SHP77 treated with DMSO at 0.1 percent for 48 hours (cell line): ENCODE data around the gene ASPG.
A peak's percentile ranks its signal among the peaks of the same experiment; 100 is the strongest.

Experiments
- DNase-seq: peaks from one replicate; lab custom pipeline; 2025; lab: John Stamatoyannopoulos, UW

ASPG gene

GRCh38 chr14:104075530-104076151 is 9.9 kb upstream of the ASPG start:
- DNase-seq: peak; percentile 10

- DNase-seq: no peak
Observed at GRCh38 chr14:104076743-104077142, 8.8 kb upstream of the ASPG start.

- peak; percentile 66 for DNase-seq
Observed at GRCh38 chr14:104078031-104078455, 7.5 kb upstream of the ASPG start.

GRCh38 chr14:104080376-104081260 is 4.9 kb upstream of the ASPG start:
- no peak for DNase-seq

DNA sequence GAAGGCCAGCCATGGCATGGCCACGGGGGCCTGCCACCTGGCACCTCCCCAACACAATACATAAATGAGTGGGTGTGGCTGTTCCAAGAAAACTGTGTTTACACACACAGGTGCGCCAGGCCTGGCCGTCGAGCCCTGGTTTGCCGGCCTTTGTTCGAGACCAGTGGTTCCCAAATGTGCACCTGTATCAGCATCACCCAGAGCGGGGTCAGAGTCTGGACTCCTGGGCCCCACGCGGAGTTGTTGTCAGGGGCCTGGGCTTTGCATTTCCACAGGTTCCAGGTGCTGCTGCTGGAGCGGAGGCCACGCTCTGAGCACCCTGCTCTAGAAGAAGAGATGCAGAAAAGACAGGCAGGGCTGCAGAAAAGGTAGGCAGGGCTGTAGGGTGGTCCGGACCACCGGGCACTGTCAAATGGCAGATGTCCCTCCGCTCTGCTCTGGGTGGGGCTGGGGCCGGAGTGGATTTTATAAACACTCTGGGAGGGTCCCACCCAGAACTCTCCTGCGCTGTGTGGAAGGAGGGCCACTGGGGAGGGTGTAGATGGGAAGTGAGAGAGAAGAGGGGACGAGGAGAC is 4.2 kb upstream of the ASPG start:
- no peak for DNase-seq

DNA sequence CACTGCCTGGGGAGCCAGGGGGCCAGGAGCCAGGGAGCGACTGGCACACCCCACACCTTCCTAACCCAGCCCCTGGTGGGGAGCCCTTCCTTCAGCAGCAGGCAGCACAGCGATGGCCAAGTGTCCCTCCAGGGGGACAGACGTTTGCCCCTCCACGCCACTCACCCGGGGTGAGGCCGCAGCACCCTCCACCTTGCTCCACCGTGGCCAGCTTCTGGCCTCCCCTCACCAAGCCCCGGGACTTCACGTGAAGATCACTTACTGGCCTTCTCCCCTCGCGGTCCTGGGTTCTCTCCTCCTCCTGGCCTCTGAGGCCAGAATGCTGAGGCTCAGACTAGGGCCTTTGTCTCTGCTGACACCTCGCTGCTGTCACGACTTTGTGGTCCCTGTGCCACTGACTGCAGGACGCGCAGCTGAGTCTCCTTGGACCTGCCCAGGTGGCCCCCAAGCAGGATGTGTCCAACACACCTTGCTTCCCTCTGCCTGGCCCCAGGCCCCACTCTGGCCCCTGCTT is 3.5 kb upstream of the ASPG start:
- no peak for DNase-seq

DNA sequence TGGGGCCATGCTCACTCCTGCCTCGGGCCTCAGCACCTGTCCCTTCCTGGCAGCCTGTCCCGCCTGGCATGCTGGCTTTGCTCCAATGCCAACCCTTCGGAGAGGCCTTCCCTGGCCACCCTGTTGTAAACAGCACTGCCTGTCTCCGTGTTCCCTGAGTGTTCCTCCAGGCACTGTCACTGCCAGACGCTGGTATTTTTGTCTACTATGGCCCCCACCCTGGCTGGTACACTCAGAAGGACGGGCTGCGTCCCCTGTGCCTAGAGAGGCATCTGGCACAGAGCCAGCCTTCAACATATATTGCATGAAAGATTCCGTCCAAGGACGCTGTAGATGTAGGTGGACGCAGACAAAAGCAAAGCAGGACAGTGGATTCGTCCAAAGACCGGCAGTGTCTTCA is 2.7 kb upstream of the ASPG start:
- DNase-seq: no peak

DNA sequence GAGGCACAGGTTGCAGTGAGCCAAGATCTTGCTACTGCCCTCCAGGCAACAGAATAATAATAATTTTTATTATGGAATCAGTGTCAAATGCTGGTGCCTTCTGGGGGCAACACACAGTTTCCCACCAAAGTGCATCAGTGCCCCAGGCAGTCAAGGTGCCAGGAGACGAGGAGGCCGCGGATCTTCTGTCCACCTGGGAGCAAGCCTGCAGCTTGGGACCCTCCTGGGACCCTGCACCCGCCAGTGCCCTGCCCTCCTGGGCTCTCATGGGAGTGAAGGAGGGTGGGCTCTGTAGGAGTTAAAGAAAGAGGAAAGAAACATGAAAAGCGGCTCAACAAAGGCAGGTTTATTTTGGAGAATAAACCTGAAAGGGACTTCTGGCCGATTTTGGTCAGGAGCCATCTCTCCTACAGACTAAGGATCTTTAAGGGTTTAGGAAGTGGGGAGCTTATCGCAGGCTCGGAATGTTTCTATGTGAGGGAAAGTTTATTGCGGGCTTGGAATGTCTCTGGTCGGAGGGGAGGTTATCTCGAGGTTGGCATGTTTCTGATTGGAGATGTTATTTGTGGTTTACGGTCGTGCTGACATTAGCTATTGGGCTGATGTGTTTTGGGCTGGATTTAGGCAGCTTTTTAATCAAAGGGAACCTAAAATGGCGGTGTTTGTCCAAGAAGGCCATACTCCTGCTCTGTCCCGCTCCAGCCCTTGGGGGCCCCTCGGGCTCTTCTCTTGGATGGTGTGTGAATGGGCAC is 1.1 kb upstream of the ASPG start:
- DNase-seq: no peak

- no peak for DNase-seq
Observed at GRCh38 chr14:104085889-104086201, 345 bp downstream of the ASPG start.

GRCh38 chr14:104086210-104086660 is 735 bp downstream of the ASPG start:
- DNase-seq: no peak

- DNase-seq: no peak
Observed at GRCh38 chr14:104086661-104087461, 1.4 kb downstream of the ASPG start.

GRCh38 chr14:104087505-104087904 is 2.0 kb downstream of the ASPG start:
- no peak for DNase-seq

DNA sequence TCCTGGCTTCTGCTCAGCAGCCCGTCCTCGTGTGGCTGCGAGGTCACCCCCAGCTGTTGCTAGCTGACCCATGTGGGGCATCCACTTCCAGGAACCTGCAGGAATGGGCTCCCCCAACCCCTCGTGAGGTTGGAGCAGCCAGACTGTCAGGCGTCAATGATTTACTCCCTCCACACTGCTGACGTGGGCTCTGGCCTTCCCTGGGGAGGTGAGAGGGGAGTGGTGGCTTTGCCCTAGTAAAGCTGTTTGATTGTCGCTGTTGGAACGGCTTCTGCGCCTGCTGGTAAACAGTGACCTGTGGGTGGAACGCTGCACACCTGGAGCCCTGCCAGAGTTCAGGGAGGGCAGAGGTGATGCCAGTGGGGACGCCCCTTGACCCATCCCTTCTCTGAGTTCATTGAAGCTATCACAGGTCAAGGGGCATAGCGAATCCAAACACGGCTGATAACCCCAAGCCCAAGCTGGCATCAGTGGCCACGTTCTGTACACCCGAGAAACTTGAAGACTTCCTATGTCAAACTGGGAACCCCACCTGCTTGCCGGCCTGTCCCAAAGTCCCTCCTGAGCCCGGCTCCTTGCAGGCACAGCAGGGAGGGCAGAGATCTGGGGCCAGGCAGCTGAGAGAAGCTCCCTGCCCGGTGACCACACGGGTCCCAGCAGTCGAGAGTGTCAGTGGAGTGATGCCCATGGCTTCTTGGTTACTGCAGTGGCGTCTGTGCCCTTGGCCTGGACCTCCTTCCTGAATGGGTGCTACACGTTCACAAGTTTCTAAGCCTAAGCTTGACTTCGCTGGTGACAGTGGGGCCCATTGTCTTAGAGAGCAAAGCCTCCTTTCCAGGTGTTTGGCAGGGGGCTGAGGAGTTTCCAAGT is 2.7 kb downstream of the ASPG start:
- no peak for DNase-seq

- DNase-seq: no peak
Observed at GRCh38 chr14:104090071-104090748, 4.7 kb downstream of the ASPG start.

DNA sequence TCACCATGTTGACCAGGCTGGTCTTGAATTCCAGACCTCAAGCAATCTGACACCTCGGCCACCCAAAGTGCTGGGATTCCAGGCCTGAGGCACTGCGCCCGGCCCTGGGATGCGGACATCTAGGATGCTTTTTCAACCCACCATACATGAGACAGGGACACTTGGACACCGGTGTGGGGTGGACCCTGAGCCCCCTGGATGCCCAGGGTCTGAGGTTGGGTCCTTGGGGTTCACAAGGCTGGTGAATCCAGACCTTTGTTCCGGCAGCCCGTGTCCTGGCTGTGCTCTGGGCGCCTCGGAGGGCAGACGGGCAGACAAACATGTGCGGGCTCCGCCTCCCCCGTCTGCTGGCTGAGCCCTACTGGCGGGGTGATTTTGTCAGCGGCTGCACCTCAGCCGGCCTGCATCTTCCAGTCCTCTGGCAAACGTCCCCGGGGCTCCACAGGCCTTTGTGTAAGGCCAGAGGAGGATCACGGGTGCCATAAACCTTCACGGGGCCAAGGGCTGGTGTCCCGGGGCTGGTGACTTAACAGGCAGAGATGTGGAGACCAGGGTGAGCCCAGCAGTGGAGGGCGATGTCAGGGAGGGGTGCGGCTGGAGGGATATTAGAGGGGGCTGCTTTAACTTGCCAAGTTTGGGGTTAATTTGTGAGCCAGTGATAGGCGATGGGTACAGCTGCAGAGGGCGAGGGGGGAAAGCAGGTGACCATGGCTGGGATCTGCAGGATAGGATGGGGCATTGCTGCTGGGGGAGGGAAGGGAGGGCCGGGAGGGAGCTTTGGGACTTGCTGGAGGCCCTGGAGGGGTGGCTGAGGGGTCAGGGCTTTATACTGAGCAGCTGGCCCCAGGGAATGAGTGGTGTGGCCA is 5.8 kb downstream of the ASPG start:
- DNase-seq: no peak

DNA sequence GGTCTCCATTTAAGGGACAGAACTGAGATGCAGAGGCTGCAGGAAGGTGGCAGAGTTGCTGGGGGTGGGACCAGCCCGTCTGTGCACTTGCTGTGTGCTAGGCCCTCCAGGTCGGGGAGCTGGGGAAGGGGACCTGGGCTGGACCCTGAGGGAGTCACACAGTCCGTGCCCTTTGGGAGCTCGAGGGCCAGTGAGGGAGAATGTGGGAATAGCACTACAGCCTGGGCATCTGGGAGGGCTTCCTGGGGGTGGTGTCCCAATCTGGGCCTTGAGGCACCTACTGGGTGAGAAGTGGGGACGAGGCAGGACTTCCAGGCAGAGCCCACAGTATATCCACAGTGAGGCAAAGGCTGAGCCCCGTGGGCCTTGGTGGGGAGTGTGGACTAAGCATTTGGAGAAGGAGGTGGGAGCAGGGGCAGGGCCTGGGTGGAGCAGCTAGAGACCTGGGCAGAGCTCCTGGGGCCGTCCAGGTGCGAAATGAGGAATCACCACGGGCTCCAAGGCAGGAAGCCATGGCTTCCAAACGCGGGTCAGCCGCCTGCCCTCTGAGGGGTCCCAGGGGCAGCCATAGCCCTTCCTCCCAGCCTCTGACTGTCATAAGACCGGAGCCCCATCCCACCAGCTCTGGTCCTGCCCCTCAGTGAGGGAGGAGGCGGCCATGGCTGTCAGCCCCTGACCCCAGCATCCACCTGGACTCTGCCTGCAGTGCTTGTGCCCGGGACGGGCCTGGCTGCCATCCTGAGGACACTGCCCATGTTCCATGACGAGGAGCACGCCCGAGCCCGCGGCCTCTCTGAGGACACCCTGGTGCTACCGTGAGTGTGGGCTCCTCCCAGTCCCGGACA is 6.6 kb downstream of the ASPG start:
- DNase-seq: no peak

- no peak for DNase-seq
Observed at GRCh38 chr14:104092931-104093365, 7.4 kb downstream of the ASPG start.
